Stimulated activated naive B cell treated with anti-CD40 and anti-IgM and Interleukin-4, amounts not matched to agents 10 μg/mL and 1 μg/mL and 100 μg/mL, for 72 hours (primary cell): Measurements from ENCODE around the gene PTGFRN.

Source experiments
- ATAC-seq, 2 donors: fragments of 150-1000 bp; cut with Tn5 transposase; replicated peaks; 2 replicates each; pipeline ENCODE4 v1.10.0; 2021; ENCODE audit warnings: moderate library complexity in 1 of 2
- DNase-seq: peaks from one replicate; pipeline ENCODE4 v3.0.0; 2021
- H3K27ac Mint-ChIP-seq: one replicate; pipeline ENCODE4 v1.8.0; 2022; ENCODE audit warnings: mild to moderate bottlenecking, mixed read lengths
- H3K27me3 Mint-ChIP-seq, 2 donors: one replicate each; pipeline ENCODE4 v1.8.0; 2022; ENCODE audit warnings: mixed read lengths in 2 of 2
- H3K36me3 Mint-ChIP-seq, 2 donors: one replicate each; pipeline ENCODE4 v1.8.0; 2022; ENCODE audit warnings: mixed read lengths in 2 of 2, mild to moderate bottlenecking in 1 of 2
- H3K4me1 Mint-ChIP-seq, 2 donors: one replicate each; pipeline ENCODE4 v1.8.0; 2022; ENCODE audit warnings: mixed read lengths in 2 of 2, mild to moderate bottlenecking in 1 of 2
- H3K4me3 Mint-ChIP-seq, 2 donors: one replicate each; pipeline ENCODE4 v1.8.0; 2022; ENCODE audit warnings: mild to moderate bottlenecking in 2 of 2, mixed read lengths in 2 of 2, moderate library complexity in 1 of 2
- H3K9me3 Mint-ChIP-seq, 2 donors: one replicate each; pipeline ENCODE4 v1.8.0; 2022; ENCODE audit warnings: mixed read lengths in 2 of 2, mild to moderate bottlenecking in 1 of 2

PTGFRN gene

DNA sequence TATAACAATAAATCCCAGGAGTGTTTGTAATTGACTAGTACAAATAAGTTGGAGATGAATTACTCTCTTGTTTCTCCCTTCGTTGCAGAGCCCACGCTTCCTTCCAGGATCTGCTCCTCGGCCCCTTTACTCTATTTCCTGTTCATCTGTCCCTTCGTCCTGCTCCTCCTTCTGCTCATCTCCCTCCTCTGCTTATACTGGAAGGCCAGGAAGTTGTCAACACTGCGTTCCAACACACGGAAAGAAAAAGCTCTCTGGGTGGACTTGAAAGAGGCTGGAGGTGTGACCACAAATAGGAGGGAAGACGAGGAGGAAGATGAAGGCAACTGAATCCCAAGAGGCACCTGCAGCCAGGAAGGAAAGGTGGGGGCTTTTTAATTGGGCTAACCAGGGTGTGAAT lies 124.1 kb downstream of the PTGFRN start:
- Mint-ChIP-seq H3K9me3 (no peaks in the 10 kb centered on the region), H3K27me3 (peaks cover 0 to 6% of the 10 kb centered on the region in 2 donors), H3K27ac (no peak overlapping the region), H3K36me3 (no peaks in the 10 kb centered on the region), H3K4me1 (peaks cover 0 to 4% of the 10 kb centered on the region in 2 donors), H3K4me3 (no peak overlapping the region)
- DNase-seq: no peak
- no peak for ATAC-seq

GRCh38 chr1:117034791-117035290 lies 125.1 kb downstream of the PTGFRN start:
- Mint-ChIP-seq H3K9me3 (no peaks in the 10 kb centered on the region), H3K4me1 (peaks cover 0 to 4% of the 10 kb centered on the region in 2 donors), H3K36me3 (no peaks in the 10 kb centered on the region), H3K27ac (no peak overlapping the region), H3K27me3 (peaks cover 0 to 7% of the 10 kb centered on the region in 2 donors), H3K4me3 (no peak overlapping the region)
- DNase-seq (no peak), ATAC-seq (no peak)

- DNase-seq: no peak
- H3K27ac Mint-ChIP-seq: no peak overlapping the region
- no peak overlapping the region for H3K4me3 Mint-ChIP-seq
- H3K36me3 Mint-ChIP-seq: no peaks in the 10 kb centered on the region
- ATAC-seq: no peak
- H3K4me1 Mint-ChIP-seq: peaks cover 0 to 4% of the 10 kb centered on the region in 2 donors
- H3K9me3 Mint-ChIP-seq: no peaks in the 10 kb centered on the region
- peaks cover 0 to 7% of the 10 kb centered on the region in 2 donors for H3K27me3 Mint-ChIP-seq
Observed at GRCh38 chr1:117036018-117036461, 126.3 kb downstream of the PTGFRN start.

DNA sequence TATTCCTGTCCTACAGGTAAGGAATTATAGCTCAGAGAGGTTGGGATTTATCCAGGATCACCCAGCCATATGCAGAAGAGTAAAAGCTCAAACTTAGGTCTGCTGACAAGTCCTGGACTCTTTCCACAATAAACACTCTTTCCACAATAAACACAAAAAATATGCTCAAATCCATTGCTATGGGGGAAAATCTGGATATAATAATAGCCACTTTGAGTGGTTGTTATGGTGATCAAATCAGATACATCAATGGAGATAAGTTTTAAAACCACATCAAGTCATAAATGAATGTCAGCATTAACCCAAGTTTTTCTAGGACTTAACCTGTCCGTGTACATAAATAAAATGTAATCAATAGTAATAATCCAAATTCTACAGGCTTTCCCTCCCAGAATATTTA lies 128.1 kb downstream of the PTGFRN start:
- ATAC-seq (no peak), DNase-seq (no peak)
- no peak overlapping the region for H3K27ac Mint-ChIP-seq
- H3K9me3 Mint-ChIP-seq: peaks cover 0 to 2% of the 10 kb centered on the region in 2 donors
- no peaks in the 10 kb centered on the region for H3K36me3 Mint-ChIP-seq
- H3K27me3 Mint-ChIP-seq: peaks cover 0 to 7% of the 10 kb centered on the region in 2 donors
- no peak overlapping the region for H3K4me3 Mint-ChIP-seq
- peaks cover 0 to 2% of the 10 kb centered on the region in 2 donors for H3K4me1 Mint-ChIP-seq

DNA sequence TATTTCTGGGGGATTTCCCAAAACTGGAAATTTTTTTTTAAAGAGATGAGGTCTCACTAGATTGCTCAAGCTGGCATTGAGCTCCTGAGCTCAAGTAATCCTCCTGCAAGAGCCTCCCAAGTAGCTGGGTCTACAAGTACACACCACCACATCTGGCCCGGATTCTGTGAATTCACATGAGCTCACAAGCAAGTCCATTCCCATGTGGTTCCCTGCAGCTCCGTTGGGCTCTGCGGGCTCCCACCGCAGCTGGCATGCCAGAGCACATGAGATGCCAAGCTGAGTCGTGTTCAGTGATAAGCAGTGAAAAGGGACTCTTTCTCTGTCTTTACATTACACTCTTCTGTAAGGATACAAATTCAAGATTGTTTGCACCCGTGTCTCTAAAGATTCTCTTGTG lies 128.5 kb downstream of the PTGFRN start:
- no peak overlapping the region for H3K27ac Mint-ChIP-seq
- ATAC-seq: no peak
- no peaks in the 10 kb centered on the region for H3K36me3 Mint-ChIP-seq
- no peaks in the 10 kb centered on the region for H3K4me1 Mint-ChIP-seq
- H3K4me3 Mint-ChIP-seq: no peak overlapping the region
- no peak for DNase-seq
- peaks cover 0 to 2% of the 10 kb centered on the region in 2 donors for H3K9me3 Mint-ChIP-seq
- peaks cover 0 to 7% of the 10 kb centered on the region in 2 donors for H3K27me3 Mint-ChIP-seq
